GM12874 (cell line): Measurements from ENCODE around the gene ARRDC3.

ENCODE experiments used
- CTCF ChIP-seq: IDR thresholded peaks from 2 replicates; pipeline ENCODE4 v1.5.1; 2011; ENCODE audit warnings: low read depth, mild to moderate bottlenecking, control low read depth, low read length, moderate library complexity; ENCODE audit not compliant: insufficient read depth

The ARRDC3 gene

GRCh38 chr5:91352831-91353695 lies 30.1 kb downstream of the ARRDC3 start:
- no peak for TF ChIP-seq CTCF

DNA sequence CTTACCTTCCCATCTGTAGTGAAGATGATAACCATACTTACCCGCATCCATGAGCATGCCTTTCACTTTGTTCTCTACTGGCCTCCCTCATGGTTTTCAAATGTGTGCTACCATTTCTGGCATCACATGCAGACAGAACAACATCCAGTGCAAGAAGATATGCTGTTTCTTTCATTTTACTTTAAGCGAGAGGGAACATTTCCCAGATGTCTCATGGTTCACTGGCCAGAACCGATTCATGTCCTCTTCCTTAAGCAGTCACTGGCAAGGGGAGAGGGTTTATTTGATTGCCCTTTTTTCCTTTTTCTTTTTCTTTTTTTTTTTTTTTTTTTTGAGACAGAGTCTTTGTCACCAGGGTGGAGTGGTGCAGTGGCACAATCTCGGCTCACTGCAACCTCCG lies 37.7 kb downstream of the ARRDC3 start:
- TF ChIP-seq CTCF = no peak

DNA sequence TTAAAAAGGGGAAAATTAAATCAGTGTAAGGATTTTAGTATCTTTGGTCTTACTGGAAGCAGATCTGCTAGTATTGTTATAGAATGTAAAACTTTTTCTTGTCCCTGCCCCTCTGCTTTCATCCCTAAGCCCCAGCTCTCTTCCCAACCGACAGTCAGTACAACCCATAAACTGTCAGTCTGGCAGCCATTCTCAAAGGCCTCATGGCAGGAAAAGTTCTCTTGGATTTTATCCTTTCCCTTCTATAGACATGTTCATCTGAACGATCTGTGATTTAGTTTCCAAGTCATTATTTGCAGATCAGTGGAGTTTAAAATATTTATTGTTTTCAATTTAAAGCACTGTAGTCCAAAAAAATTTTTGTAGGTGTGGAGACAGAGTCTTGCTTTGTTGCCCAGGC lies 39.2 kb downstream of the ARRDC3 start:
- no peak for TF ChIP-seq CTCF

DNA sequence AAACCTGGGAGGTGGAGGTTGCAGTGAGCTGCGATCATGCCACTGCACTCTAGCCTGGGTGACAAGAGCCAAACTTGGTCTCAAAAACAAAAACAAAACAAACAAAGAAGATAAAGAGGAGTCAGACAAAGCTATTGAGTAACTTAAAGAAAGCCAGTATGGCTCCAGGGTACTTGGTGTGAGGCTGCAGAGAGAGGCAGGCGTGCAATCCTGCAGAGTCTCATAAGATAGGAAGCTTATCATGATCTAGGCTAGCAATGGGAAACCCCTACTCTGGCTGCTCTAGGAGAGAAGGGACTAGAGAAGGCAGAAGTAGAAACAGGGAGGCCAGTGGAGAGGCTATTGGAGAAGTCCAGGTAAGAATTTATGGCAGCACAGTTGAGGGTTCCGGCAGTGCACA lies 42.0 kb downstream of the ARRDC3 start:
- no peak for TF ChIP-seq CTCF

GRCh38 chr5:91340532-91340931 lies 42.6 kb downstream of the ARRDC3 start:
- no peak for TF ChIP-seq CTCF

GRCh38 chr5:91339063-91339705 lies 43.9 kb downstream of the ARRDC3 start:
- TF ChIP-seq CTCF = no peak

DNA sequence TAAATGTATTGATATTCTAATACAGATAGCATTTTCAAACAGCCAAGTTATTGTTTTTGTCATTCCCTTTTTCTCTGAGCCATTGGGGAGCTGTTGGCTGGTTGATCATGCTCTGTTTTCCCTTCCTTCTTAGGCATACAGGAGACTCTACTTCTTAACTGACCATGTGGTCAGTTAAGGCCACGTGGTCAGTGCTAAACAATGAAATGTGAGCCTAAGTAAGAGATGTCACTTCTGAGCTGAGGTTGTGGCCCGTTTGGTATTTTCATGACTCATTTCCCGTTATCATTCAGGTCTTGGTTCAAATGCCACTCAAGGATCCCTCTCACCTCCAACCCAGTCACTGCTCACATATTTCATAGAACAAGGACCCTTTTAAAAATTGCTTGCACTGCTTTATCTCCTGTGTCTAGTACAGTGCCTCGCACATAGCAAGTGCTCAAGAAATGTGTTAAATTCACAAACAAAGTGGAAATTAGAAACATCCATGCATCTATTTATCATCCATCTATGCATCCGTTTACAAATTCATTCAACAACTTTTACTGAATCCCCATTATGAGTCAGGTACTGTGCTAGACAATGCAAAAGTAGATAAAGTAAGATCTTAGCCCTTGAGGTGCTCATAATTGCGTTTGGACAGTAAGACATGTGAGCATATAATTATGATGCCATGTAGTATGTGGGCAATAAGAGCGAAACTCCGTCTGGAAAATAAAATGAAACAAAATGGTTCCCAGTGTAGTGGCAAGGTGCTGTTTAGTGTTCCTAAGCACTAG lies 50.7 kb downstream of the ARRDC3 start:
- TF ChIP-seq CTCF = no peak
